SK-N-DZ (cell line): ENCODE results near the gene TOLLIP.
"Not testable (repeated sequence)": the region's sequence is repeated elsewhere in the genome, so short reads cannot be mapped to it uniquely, and the experiment has no call there.

Experiments
- DNase-seq: peaks from one replicate; pipeline ENCODE4 v3.0.0-alpha.2; 2015; ENCODE audit warnings: low spot score

TOLLIP gene

DNA sequence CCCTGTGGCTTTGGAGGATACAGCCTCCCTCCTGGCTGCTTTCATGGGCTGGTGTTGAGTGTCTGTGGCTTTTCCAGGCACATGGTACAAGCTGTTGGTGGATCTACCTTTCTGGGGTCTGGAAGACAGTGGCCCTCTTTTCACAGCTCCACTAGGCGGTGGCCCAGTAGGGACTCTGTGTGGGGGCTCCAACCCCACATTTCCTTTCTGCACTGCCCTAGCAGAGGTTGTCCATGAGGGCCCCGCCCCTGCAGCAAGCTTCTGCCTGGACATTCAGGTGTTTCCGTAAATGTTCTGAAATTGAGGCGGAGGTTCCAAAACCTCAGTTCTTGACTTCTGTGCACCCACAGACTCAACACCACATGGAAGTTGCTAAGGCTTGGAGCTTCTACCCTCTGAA, 44.0 kb downstream of the TOLLIP start:
- not testable (repeated sequence) for DNase-seq

DNA sequence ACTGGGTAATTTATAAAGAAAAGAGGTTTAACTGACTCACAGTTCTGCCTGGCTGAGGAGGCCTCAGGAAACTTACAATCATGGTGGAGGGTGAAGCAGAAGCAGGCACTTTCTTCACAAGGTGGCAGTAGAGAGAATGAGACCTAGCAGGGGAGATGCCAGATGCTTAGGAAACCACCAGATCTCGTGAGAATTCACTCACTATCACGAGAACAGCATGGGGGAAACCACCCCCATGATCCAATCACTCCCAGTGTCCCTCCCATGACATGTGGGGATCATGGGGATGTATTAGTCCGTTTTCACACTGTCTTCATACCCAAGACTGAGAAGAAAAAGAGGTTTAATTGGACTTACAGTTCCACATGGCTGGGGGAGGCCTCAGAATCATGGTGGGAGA, 45.0 kb downstream of the TOLLIP start:
- peak; percentile 74 for DNase-seq

DNA sequence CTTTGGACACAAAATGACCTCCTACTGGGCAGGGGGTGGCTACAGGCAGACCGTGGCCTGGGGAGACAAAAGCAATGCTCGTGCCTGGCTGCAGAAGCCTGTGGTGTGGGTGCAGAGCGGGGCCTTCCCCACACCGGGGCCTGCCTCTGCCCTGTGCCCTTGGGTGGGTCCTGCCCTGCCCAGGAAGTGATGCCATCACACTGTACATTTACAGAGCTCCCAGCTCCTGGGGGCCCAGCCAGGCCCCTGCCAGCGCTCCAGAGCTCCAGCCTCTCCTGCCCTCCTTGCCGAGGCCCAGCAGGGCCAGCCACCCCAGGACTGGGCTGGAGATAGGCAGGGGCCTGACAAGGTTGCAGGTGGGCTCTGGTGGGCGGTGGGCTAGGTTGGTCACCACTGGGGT, 46.4 kb downstream of the TOLLIP start:
- no peak for DNase-seq

DNA sequence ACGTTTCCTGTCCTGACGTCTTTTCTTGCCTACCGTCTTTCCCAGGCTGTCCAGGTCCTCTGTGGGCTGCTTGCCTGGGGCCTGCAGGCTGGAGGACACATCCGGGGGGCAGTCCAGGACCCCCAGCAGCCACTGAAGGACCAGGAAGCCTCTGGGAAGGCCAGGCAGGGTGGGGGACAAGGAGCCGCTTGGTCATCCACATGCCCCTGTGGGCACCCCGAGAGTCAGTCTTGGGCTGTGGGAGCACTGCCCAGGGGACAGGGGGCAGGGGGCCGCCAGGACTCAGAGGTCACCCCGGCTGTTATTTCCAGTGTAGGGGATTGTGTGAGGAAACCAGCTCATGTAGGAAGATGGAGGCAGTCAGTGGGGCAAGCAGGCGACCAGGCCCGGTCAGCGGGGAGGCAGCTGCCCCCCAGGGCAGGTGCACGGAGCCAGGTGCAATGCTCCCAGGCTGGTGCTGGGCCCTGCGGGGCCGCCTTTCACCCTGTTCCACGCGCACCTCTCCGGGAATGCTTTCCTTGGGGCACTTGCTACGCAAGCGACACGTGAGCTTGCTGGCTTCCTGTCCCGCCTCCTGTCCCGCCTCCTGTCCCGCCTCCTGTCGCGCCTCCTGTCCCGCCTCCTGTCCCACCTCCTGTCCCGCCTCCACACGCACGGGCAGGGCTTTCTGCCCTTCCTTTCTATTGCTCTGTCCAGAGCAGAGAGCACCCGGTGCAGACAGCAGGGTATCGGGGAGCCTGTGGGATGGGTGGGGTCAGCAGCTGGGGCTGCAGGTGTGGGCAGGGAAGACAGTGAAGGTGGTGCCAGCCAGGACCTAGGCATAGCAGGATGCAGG, 47.0 kb downstream of the TOLLIP start:
- peak; percentile 90 for DNase-seq

DNA sequence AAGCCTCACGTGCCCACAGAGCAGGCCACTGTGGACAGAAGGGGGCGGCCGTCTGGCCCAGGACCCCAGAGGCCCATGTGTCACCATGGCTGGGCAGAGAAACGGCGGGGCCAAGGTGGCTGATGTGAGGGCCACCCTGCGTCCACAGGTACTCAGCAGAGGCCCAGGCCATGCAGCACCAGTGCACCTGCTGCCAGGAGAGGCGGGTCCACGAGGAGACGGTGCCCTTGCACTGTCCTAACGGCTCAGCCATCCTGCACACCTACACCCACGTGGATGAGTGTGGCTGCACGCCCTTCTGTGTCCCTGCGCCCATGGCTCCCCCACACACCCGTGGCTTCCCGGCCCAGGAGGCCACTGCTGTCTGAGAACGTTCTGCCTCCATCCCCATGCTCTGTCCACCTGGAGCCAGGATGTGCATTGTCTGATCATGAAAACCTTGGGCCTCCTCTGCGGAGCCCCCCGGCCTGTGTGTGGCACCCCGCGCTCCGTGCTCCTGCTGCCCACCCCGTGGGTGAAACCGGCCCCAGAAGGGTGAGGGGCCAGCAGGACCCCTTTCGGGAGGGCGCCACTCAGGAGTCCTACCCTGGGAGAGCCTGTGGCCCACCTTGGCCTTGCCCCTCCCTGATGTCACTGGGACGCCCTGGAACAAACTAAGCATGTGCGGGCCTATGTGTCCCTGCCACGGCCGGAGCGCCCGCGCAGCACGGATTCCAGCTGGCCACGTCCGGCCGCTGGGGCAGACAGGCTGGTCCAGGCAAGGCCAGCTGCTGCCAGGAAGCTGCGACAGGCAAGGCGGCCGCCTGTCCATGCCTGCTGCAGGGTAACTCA, 48.0 kb downstream of the TOLLIP start:
- no peak for DNase-seq

DNA sequence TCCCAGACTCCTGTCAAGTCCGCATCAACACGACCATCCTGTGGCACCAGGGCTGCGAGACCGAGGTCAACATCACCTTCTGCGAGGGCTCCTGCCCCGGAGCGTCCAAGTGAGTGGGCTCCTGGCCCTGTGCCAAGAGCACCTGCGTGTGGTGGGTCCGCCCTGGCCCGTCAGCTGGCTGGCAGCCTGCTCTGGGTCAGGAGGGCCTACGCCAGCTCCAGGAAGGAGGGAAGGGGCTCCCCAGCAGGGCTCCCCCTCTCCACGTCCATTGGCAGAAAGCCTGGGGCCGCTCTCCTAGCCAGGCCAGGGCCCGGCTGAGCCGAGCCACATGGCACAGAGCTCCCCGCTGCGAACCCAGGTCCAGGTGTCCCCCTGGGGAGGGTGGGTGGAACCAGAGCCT, 48.8 kb downstream of the TOLLIP start:
- no peak for DNase-seq

DNA sequence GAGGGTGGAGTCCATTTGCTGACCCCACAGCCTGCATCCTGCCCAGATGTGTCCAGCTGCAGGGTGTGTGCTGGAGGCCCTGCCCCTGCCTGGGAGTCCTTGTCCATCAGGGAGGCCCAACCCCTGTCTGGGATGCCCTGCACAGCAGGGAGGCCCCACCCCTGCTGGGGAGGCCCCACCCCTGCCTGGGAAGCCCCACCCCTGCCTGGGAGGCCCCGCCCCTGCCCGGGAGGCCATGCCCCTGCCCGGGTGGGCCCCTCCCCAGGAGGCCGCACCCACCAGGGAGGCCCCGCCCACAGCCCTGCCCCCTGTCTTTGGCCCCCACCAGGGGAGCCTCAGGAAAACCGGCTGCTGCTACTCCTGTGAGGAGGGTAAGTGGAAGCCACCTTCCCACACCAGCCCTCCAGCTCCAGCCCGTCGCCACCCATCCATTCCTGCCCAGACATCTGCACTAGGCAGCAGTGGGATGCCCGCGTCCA, 49.4 kb downstream of the TOLLIP start:
- no peak for DNase-seq

DNA sequence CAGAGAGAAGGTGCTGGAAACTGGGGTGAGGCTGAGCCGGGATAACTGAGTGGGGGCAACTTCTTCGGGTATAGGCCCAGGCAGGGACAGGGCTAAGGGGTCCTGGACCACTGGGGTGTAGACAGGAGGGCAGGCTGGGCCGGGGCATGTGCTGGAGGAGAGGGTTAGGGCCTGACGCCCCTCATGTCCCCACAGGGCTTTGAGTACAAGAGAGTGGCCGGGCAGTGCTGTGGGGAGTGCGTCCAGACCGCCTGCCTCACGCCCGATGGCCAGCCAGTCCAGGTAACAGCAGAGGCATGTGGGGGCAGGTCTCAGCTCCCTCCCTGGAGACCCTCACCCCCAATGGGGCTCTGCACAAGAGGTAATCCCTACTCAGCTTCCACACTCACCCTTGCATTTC, 49.9 kb downstream of the TOLLIP start:
- DNase-seq, result no peak

DNA sequence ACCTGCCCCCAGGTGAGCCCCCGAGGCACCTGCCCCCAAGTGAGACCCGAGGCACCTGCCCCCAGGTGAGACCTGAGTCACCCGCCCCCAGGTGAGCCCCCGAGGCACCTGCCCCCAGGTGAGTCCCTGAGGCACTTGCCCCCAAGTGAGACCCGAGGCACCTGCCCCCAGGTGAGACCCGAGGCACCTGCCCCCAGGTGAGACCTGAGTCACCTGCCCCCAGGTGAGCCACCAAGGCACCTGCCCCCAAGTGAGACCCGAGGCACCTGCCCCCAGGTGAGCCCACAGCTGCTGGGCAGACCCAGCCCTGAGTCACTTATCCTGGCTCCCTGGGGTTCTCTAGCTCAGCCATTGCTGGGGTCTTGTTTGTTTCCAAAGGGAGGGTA, 50.4 kb downstream of the TOLLIP start:
- DNase-seq, result no peak

DNA sequence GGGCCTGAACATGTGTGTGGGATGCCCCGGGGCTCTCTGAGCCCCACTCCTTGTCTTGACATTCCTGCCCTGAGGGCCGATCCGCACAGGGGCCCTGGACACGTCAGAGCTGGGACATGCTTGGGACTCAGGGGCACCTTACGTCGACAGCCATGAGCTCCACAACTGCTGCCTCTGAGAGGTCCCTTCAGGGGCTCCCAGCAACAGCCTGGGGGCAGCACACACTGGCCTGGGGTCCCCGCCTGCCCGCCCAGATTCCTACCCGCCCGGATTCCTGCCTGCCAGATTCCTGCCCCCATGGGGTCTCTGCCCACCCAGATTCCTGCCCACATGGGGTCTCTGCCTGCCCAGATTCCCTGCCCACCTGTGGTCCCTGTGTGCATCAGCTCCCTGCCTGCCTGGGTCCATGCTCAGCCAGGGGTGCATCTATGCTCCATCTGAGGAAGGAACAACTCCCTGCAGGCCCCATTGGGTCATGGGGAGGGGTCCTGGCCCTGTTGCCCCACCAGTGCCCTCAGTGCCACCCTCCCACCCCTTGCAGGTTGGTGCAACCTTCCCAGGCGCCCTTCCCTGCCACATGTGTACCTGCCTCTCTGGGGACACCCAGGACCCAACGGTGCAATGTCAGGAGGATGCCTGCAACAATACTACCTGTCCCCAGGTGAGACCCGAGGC, 50.9 kb downstream of the TOLLIP start:
- DNase-seq, result no peak

DNA sequence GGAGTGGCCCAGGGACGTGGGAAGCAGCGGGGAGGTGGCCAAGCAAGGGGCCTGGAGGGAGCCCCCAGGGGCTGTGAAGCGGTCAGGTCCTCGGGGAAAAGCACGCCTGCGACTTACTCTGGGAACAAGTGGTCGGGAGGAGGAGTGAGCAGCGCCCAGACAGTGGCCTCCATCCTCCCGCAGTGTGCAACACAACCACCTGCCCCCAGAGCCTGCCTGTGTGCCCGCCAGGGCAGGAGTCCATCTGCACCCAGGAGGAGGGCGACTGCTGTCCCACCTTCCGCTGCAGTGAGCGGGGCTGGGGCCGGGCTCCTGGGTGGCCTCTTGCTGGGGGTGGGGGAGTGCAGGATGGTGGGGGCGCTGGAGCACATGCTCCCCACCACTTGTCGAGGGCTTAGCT, 51.5 kb downstream of the TOLLIP start:
- no peak for DNase-seq

DNA sequence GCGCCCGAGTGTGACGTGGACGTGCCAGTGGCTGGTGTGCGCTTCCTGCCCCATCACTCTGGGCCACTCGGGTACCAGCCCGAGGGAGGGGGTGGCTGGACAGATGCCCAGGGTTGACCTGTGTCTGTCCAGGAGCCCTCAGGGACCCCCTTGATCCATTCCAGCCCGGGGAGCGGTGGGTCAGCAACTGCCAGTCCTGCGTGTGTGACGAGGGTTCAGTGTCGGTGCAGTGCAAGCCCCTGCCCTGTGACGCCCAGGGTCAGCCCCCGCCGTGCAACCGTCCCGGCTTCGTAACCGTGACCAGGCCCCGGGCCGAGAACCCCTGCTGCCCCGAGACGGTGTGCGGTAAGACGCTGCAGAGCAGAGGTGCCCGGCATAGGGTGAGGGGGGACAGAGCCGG, 52.1 kb downstream of the TOLLIP start:
- DNase-seq, result no peak

DNA sequence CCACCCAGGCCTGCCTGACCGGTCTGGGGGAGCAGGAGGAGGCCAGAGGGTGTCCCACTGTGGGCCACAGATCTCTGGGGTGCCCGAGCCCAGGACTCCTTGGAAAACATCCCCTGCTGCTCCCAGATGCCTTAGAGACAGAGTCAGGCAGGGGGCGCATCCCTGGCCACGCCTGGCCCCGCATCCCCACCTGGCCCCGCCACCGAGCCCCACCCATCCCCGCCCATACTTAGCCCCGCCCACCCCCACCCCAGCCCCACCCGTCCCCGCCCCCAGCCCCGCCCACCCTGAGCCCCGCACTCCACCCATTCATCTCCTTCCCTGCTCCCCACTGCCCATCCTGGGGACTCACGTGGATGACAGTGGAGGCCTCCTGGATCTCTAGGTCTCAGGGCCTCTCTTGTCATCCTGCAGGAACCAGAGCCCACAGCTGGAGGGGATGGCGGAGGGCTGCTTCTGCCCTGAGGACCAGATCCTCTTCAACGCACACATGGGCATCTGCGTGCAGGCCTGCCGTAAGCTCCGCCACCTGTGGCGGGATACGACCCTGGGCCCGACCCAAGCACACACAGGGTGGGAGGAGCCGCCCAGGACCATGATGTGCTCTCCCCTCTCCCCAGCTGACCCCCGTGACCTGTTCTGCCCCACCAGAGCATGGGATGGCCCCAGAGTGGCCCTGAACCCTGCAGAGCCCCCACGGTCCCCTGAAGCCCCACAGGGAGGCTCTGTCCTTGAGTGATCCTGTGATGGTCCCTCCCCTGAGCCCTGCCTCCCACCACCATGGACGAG, 53.0 kb downstream of the TOLLIP start:
- DNase-seq, result no peak

DNA sequence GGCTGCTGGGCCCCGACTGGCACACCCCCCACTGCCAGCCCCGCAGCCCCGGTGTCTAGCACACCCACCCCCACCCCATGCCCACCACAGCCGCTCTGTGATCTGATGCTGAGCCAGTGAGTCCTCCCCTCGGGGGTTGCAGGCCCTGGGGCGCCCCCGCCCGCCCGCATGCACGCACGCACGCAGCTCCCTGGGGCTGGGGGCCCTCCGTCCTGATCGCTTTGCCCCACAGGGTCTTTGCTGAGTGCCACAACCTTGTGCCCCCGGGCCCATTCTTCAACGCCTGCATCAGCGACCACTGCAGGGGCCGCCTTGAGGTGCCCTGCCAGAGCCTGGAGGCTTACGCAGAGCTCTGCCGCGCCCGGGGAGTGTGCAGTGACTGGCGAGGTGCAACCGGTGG, 54.3 kb downstream of the TOLLIP start:
- no peak for DNase-seq

DNA sequence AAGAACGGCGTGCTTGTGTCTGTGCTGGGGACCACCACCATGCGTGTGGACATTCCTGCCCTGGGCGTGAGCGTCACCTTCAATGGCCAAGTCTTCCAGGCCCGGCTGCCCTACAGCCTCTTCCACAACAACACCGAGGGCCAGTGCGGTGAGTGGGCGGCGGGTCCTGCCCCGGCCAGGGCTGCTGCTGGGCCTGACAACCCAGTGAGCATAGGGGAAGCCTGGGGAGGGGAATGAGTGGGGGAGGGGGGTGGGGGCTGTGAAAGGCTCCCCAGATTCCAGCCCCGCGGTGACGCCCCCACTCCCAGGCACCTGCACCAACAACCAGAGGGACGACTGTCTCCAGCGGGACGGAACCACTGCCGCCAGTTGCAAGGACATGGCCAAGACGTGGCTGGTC, 54.7 kb downstream of the TOLLIP start:
- DNase-seq, result no peak

DNA sequence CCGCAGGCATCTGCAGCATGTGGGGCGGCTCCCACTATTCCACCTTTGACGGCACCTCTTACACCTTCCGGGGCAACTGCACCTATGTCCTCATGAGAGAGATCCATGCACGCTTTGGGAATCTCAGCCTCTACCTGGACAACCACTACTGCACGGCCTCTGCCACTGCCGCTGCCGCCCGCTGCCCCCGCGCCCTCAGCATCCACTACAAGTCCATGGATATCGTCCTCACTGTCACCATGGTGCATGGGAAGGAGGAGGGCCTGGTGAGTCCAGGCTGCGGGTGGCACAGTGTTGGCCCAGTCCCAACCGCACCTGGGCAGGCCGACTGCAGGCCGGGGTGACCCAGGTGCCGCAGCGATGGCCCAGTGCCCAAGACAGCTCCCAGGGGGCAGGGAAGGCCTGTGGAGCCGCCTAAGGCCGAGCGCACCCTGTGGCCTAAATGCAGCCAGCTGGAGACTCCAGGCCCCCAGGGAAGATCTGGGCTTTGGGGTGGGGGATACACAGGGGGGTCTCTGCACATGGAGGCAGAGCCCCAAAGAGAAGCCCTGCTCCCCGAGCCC, 55.3 kb downstream of the TOLLIP start:
- DNase-seq, result no peak

DNA sequence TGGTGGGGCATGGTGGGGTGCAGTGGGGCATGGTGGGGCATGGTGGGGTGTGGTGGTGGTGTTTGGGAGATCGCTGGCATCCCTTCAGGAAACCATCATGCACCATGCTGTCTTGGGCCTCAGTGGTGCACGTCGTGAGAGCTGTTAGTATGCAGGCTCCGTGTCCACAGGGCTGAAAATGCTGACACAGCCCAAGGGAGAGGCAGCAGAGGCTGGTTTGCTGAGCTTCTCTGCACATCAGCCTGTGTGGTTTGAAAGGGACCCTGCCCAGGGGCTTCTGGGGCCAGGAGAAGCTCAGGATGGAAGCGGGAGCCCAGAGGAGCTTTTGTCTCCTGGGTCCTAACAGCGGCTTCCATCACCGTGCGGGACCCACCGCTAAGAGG, 56.3 kb downstream of the TOLLIP start:
- DNase-seq, result no peak

DNA sequence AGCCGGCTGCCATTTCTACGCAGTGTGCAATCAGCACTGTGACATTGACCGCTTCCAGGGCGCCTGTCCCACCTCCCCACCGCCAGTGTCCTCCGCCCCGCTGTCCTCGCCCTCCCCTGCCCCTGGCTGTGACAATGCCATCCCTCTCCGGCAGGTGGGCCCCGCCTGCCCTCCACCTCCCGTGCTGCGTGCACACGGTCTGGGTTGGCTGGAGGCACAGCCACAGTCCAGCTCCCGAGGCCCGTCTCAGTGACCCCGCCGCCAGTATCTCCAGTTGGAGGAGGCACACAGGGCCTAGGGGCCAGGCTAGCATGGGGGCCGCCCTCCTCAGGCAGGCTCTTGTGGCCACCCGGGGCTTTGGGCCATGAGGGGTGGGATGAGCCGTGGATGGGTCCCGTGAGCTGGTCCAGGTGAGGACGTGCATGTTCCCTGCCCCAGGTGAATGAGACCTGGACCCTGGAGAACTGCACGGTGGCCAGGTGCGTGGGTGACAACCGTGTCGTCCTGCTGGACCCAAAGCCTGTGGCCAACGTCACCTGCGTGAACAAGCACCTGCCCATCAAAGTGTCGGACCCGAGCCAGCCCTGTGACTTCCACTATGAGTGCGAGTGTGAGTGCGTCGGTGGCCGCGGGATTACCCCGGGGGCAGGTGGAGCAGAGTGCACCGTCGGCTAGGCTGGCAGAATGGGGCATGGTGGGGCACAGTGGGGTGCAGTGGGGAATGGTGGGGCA, 56.9 kb downstream of the TOLLIP start:
- no peak for DNase-seq

DNA sequence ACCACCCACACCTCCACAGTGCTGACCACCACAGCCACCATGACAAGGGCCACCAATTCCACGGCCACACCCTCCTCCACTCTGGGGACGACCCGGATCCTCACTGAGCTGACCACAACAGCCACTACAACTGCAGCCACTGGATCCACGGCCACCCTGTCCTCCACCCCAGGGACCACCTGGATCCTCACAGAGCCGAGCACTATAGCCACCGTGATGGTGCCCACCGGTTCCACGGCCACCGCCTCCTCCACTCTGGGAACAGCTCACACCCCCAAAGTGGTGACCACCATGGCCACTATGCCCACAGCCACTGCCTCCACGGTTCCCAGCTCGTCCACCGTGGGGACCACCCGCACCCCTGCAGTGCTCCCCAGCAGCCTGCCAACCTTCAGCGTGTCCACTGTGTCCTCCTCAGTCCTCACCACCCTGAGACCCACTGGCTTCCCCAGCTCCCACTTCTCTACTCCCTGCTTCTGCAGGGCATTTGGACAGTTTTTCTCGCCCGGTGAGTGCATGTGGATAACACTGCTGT, 58.1 kb downstream of the TOLLIP start:
- DNase-seq, result no peak

DNA sequence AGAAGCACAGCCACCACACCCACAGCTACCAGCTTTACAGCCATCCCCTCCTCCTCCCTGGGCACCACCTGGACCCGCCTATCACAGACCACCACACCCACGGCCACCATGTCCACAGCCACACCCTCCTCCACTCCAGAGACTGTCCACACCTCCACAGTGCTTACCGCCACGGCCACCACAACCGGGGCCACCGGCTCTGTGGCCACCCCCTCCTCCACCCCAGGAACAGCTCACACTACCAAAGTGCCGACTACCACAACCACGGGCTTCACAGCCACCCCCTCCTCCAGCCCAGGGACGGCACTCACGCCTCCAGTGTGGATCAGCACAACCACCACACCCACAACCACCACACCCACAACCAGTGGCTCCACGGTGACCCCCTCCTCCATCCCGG, 59.0 kb downstream of the TOLLIP start:
- DNase-seq, result not testable (repeated sequence)
